ENCODE results near the gene SSR4.

The SSR4 gene

DNA sequence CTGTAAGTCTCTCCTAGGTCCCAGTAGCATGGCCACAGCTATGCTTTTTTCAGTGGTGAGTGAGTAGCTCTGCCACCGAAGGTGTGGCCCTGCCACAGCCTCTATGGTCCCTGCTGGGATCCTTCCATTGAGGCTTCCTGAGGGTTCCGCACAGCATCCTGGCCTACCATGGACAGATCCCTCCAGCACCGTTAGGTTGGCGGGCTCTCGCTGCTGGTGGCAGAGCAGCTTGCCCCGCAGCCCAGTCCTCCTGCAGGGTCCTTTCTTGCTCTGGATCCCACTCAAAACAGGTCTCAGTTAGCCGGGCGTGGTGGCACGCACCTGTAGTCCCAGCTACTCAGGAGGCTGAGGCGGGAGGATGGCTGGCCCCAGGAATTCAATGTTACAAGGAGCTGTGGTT lies 38.3 kb downstream of the SSR4 start:
- DNase-seq = no peak

- DNase-seq = no peak
Measured at GRCh38 chrX:153836921-153837320, 42.5 kb downstream of the SSR4 start.

- DNase-seq = no peak
Measured at GRCh38 chrX:153844509-153845082, 50.1 kb downstream of the SSR4 start.

GRCh38 chrX:153845195-153845594 lies 50.7 kb downstream of the SSR4 start:
- no peak for DNase-seq

GRCh38 chrX:153845842-153846241 lies 51.4 kb downstream of the SSR4 start:
- DNase-seq = no peak

All from SHP77 treated with DMSO at 0.1 percent for 48 hours (cell line).